ENCODE results near the gene AMH. TPM values are rescaled to one million over a fixed set of nuclear protein-coding genes. Genes with fewer than 3 reads are reported as not detected.
A peak's percentile ranks its signal among the peaks of the same experiment; 100 is the strongest.

The AMH gene
- total RNA-seq, 3 donors from 2014 or later: 2.5 to 3.9 TPM; not detected in 1

GRCh38 chr19:2246801-2247361 lies 2.2 kb upstream of the AMH start:
- peaks cover 6 to 17% of the 10 kb centered on the region in 2 donors for H3K4me1 ChIP-seq
- H3K4me3 ChIP-seq: no peak overlapping the region
- no peak overlapping the region for H3K27ac ChIP-seq
- no peaks in the 10 kb centered on the region for H3K9me3 ChIP-seq
- TF ChIP-seq, protein P1, sequence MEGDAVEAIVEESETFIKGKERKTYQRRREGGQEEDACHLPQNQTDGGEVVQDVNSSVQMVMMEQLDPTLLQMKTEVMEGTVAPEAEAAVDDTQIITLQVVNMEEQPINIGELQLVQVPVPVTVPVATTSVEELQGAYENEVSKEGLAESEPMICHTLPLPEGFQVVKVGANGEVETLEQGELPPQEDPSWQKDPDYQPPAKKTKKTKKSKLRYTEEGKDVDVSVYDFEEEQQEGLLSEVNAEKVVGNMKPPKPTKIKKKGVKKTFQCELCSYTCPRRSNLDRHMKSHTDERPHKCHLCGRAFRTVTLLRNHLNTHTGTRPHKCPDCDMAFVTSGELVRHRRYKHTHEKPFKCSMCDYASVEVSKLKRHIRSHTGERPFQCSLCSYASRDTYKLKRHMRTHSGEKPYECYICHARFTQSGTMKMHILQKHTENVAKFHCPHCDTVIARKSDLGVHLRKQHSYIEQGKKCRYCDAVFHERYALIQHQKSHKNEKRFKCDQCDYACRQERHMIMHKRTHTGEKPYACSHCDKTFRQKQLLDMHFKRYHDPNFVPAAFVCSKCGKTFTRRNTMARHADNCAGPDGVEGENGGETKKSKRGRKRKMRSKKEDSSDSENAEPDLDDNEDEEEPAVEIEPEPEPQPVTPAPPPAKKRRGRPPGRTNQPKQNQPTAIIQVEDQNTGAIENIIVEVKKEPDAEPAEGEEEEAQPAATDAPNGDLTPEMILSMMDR (IDR thresholded peaks at IDR 0.05): no peak
- TF ChIP-seq POLR2A (IDR thresholded peaks at IDR 0.05): no peak
- no peak for TF ChIP-seq POLR2AphosphoS5 (IDR thresholded peaks at IDR 0.05)
- H3K27me3 ChIP-seq: peaks cover 3 to 28% of the 10 kb centered on the region in 2 donors
- no peak for DNase-seq (ENCODE audit: low spot score in 2 of 2)
- intact Hi-C loops (cut with DNase I; ENCODE audit: low total_unique reads): loop anchor here (5.0 kb wide), 1 partner anchor 585 kb away; no protein-coding TSS in a partner anchor
- H3K36me3 ChIP-seq: peaks cover 27% of the 10 kb centered on the region

GRCh38 chr19:2247433-2248101 lies 1.6 kb upstream of the AMH start:
- no peak overlapping the region for H3K4me3 ChIP-seq
- no peak for TF ChIP-seq POLR2AphosphoS5 (IDR thresholded peaks at IDR 0.05)
- H3K36me3 ChIP-seq: peaks cover 27% of the 10 kb centered on the region
- no peak for DNase-seq (ENCODE audit: low spot score in 2 of 2)
- H3K4me1 ChIP-seq: peaks cover 6 to 13% of the 10 kb centered on the region in 2 donors
- intact Hi-C loops (cut with DNase I; ENCODE audit: low total_unique reads): loop anchor here (5.0 kb wide), 1 partner anchor 585 kb away; no protein-coding TSS in a partner anchor
- no peaks in the 10 kb centered on the region for H3K9me3 ChIP-seq
- no peak overlapping the region for H3K27ac ChIP-seq
- peaks cover 10 to 35% of the 10 kb centered on the region in 2 donors for H3K27me3 ChIP-seq

- TF ChIP-seq POLR2AphosphoS5 (IDR thresholded peaks at IDR 0.05) (no peak), POLR2A (IDR thresholded peaks at IDR 0.05) (no peak)
- TF ChIP-seq, protein P1 (IDR thresholded peaks at IDR 0.05): no peak
- intact Hi-C loops (cut with DNase I; ENCODE audit: low total_unique reads): loop anchor here (5.0 kb wide), 1 partner anchor 584 kb away; no protein-coding TSS in a partner anchor
- peaks cover 27% of the 10 kb centered on the region for H3K36me3 ChIP-seq
Measured at GRCh38 chr19:2248136-2249009, 750 bp upstream of the AMH start.

DNA sequence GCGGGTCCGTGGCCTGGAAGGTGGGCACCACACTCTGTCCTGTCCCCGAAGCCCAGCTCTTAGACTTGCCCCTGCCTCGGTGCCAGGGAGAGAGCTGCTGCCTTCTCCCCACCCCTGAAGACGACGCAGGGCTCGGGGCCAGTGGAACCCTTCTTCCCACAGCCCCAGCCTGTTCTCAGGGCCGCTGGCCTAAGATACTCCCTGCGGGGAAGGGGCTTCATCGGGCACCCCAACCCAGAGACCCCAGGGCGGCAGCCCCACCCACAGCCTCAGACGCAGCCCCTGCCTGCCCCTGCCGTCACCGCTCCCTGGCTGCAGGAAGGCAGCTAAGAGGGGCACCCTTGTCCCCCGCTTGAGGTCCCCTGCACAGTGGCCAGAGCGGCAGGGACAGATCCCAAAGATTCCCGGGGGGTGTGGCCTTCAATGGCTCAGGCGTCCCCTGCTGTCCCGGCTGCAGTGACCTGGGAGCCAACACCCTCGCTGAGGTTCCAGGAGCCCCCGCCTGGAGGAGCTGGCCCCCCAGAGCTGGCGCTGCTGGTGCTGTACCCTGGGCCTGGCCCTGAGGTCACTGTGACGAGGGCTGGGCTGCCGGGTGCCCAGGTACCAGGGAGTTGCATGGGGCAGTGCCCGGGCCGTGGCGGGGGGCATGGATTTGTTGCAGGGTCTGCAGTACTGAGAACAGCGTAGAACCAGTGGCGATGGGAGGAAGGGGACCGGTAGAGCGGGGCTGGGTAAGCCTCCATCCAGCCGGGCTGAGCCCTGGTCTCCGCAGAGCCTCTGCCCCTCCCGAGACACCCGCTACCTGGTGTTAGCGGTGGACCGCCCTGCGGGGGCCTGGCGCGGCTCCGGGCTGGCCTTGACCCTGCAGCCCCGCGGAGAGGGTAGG lies 1.0 kb downstream of the AMH start:
- TF ChIP-seq POLR2A (IDR thresholded peaks at IDR 0.05) (no peak), POLR2AphosphoS5 (IDR thresholded peaks at IDR 0.05) (no peak)
- TF ChIP-seq, protein P1 (IDR thresholded peaks at IDR 0.05): peak in 1 of 3 donors; percentile 8
- Histone ChIP-seq H3K36me3 (peaks cover 18% of the 10 kb centered on the region), H3K9me3 (no peaks in the 10 kb centered on the region), H3K4me3 (peak overlapping the region in 1 of 3 donors; percentile 59), H3K4me1 (peaks cover 6 to 13% of the 10 kb centered on the region in 2 donors), H3K27me3 (peaks cover 22 to 48% of the 10 kb centered on the region in 2 donors), H3K27ac (no peak overlapping the region)
- intact Hi-C loops (cut with DNase I; ENCODE audit: low total_unique reads): loop anchor here (5.0 kb wide), 1 partner anchor 582 kb away; no protein-coding TSS in a partner anchor
- DNase-seq (ENCODE audit: low spot score in 2 of 2): no peak

More at GRCh38 chr19:2248136-2249009, 750 bp upstream of the AMH start:
- DNase-seq (ENCODE audit: low spot score in 2 of 2): no peak
- peaks cover 6 to 13% of the 10 kb centered on the region in 2 donors for H3K4me1 ChIP-seq
- H3K4me3 ChIP-seq: no peak overlapping the region
- H3K27ac ChIP-seq: no peak overlapping the region
- no peaks in the 10 kb centered on the region for H3K9me3 ChIP-seq
- peaks cover 18 to 43% of the 10 kb centered on the region in 2 donors for H3K27me3 ChIP-seq

DNA sequence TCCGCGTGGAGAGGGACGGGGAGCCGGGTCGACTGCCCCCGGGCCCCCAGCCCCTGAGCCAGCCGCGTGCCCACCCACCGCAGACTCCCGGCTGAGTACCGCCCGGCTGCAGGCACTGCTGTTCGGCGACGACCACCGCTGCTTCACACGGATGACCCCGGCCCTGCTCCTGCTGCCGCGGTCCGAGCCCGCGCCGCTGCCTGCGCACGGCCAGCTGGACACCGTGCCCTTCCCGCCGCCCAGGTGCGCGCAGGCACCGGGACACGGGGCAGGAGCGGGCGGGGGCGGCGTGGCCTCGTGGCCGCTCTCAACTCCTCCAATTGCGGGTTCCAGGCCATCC lies 1.6 kb downstream of the AMH start:
- Histone ChIP-seq H3K9me3 (no peaks in the 10 kb centered on the region), H3K27ac (no peak overlapping the region), H3K27me3 (peaks cover 22 to 48% of the 10 kb centered on the region in 2 donors), H3K4me3 (peak overlapping the region in 1 of 3 donors; percentile 59), H3K4me1 (peaks cover 6 to 13% of the 10 kb centered on the region in 2 donors), H3K36me3 (peaks cover 12% of the 10 kb centered on the region)
- intact Hi-C loops (cut with DNase I; ENCODE audit: low total_unique reads): no loop called here
- DNase-seq (ENCODE audit: low spot score in 2 of 2): no peak
- no peak for TF ChIP-seq POLR2AphosphoS5 (IDR thresholded peaks at IDR 0.05)
